Measurements from ENCODE around the gene LARP1. TPM values are rescaled to one million over a fixed set of nuclear protein-coding genes. Genes with fewer than 3 reads are reported as not detected.

The LARP1 gene
- polyA plus RNA-seq, 2 of the 4 experiments (the other 2 are of a cell fraction): 87.0 to 112 TPM

- TF ChIP-seq CTCF (IDR thresholded peaks at IDR 0.05) (no peak), KDM1A (IDR thresholded peaks at IDR 0.05; ENCODE audit: low read depth) (no peak), ZSCAN20 (CRISPR knock-in tag; IDR thresholded peaks at IDR 0.05) (no peak), HDAC2 (IDR thresholded peaks at IDR 0.05) (no peak), POLR2AphosphoS2 (conservative IDR thresholded peaks at IDR 0.05; ENCODE audit: low read length) (no peak)
Measured at GRCh38 chr5:154780128-154780527, 25.0 kb downstream of the LARP1 start (continued).

- no peak for DNase-seq (ENCODE audit: low read depth in 1 of 2, low spot score in 1 of 2)
- no peak for FAIRE-seq
- ATAC-seq: peak in 1 of 2 experiments; percentile 18; a peak in 2 of 6 replicates
- peaks cover 73% of the 10 kb centered on the region for H3K4me1 ChIP-seq
- POLR2A ChIA-PET: no interaction called here
- WGBS (ENCODE audit: missing lambda C conversion rate): 75% methylated on average over 4 of the region's 4 CpGs
- H3K4me2 ChIP-seq: no peak overlapping the region
- no peaks in the 10 kb centered on the region for H3K9me3 ChIP-seq
- CTCF ChIA-PET: interaction anchor here (0.6 to 2.7 kb wide), 4 partner anchors 9 to 317 kb away, joined by 3 to 14 read pairs (median 4); no protein-coding TSS in a partner anchor
- TF ChIP-seq KDM5A (IDR thresholded peaks at IDR 0.05) (no peak), CBX8 (IDR thresholded peaks at IDR 0.05) (no peak), TP53 (CRISPR knock-in tag; IDR thresholded peaks at IDR 0.05) (no peak), PBX3 (IDR thresholded peaks at IDR 0.05) (no peak), ELK1 (IDR thresholded peaks at IDR 0.05; ENCODE audit: low read depth, low read length) (no peak), MYC (IDR thresholded peaks at IDR 0.05; ENCODE audit: borderline replicate concordance, low read length) (no peak), BCL3 (IDR thresholded peaks at IDR 0.05) (no peak), HOXB13 (CRISPR knock-in tag; IDR thresholded peaks at IDR 0.05; ENCODE audit: low read depth) (no peak), EHF (CRISPR knock-in tag; IDR thresholded peaks at IDR 0.05) (no peak), CTCF (IDR thresholded peaks at IDR 0.05) (no peak), RNF2 (IDR thresholded peaks at IDR 0.05; ENCODE audit: borderline replicate concordance, low read depth) (no peak), KDM1A (IDR thresholded peaks at IDR 0.05; ENCODE audit: low read depth) (no peak), POLR2A (IDR thresholded peaks at IDR 0.05; ENCODE audit: low read length) (no peak), NFE2L2 (conservative IDR thresholded peaks at IDR 0.05; ENCODE audit: low read length) (no peak), HES2 (IDR thresholded peaks at IDR 0.05) (no peak), HEYL (CRISPR knock-in tag; IDR thresholded peaks at IDR 0.05) (no peak), JUNB (IDR thresholded peaks at IDR 0.05) (no peak), CHD4 (IDR thresholded peaks at IDR 0.05; ENCODE audit: borderline replicate concordance) (no peak), GATA3 (IDR thresholded peaks at IDR 0.05; ENCODE audit: borderline replicate concordance) (no peak)
- no peak overlapping the region for H3K4me3 ChIP-seq
- no peak overlapping the region for H3K27ac ChIP-seq
Measured at GRCh38 chr5:154782326-154782725, 27.1 kb downstream of the LARP1 start.

All from A549 (cell line).